Mammary epithelial cell (primary cell): ENCODE measurements around the gene DHH.

Experiments
- CTCF ChIP-seq, 2 donors: IDR thresholded peaks in 1 of 2; conservative IDR thresholded peaks in 1 of 2; 2 replicates each; pipeline ENCODE4 v1.5.1; 2011 to 2012; ENCODE audit warnings: inconsistent platforms in 2 of 2, low read length in 2 of 2, mild to moderate bottlenecking in 2 of 2, control low read depth in 1 of 2, low read depth in 1 of 2; ENCODE audit not compliant: insufficient read depth in 1 of 2; ENCODE audit errors: extremely low read depth in 1 of 2
- EZH2 ChIP-seq: IDR thresholded peaks from 2 replicates; pipeline ENCODE4 v1.6.1; 2012; ENCODE audit warnings: low read length, inconsistent platforms, borderline replicate concordance

- TF ChIP-seq EZH2 (no peak), CTCF (conservative IDR thresholded peaks at IDR 0.05 in 1 of 2, IDR thresholded peaks at IDR 0.05 in 1 of 2; ENCODE audit: extremely low read depth in 1 of 2, insufficient read depth in 1 of 2, low read depth in 1 of 2, low read length in 2 of 2) (no peak)
Measured at GRCh38 chr12:49058366-49059044, 36.1 kb downstream of the DHH start.
